Tibial artery (tissue), 4 donors: Measurements from ENCODE around the gene RIMKLB.

Experiments used
- DNase-seq, 2 donors: peaks; one replicate each; pipeline ENCODE4 v3.0.0-alpha.2; 2019
- H3K27ac ChIP-seq, 2 donors: fragments of 200-600 bp; sonication (generic) in 1 of 2; 1 replicate in 1 of 2; 2 replicates in 1 of 2; pipeline ENCODE4 v1.5.1; 2018 to 2019; ENCODE audit warnings: mild to moderate bottlenecking in 1 of 2
- H3K27me3 ChIP-seq, 2 donors: fragments of 200-600 bp; sonication (generic) in 1 of 2; one replicate each; pipeline versions ENCODE4 v1.5.1 to v1.6.0; 2016 to 2019
- H3K36me3 ChIP-seq, 3 donors: fragments of 200-600 bp; sonication (generic) in 2 of 3; one replicate each; pipeline ENCODE4 v1.5.1; 2016 to 2019; ENCODE audit warnings: mild to moderate bottlenecking in 2 of 3
- H3K4me1 ChIP-seq, 4 donors: fragments of 200-600 bp; sonication (generic) in 2 of 4; 1 replicate in 3 of 4; 2 replicates in 1 of 4; pipeline ENCODE4 v1.5.1; 2016 to 2019
- H3K4me3 ChIP-seq, 2 donors: fragments of 200-600 bp; sonication (generic) in 1 of 2; 1 replicate in 1 of 2; 2 replicates in 1 of 2; pipeline ENCODE4 v1.5.1; 2018 to 2019; ENCODE audit warnings: mild to moderate bottlenecking in 2 of 2
- H3K9me3 ChIP-seq, 3 donors: fragments of 200-600 bp; sonication (generic) in 1 of 3; one replicate each; pipeline ENCODE4 v1.5.1; 2016 to 2019
- CTCF ChIP-seq, 2 experiments: fragments of 200-600 bp in 1 of 2; fragments of 450-650 bp in 1 of 2; IDR thresholded peaks; one replicate each; pipeline ENCODE4 v1.5.1; 2017 to 2019; ENCODE audit warnings: antibody characterized with exemption in 2 of 2, mild to moderate bottlenecking in 1 of 2, moderate library complexity in 1 of 2
- intact Hi-C: fragments of 100-400 bp; cut with DNase I; formaldehyde crosslinking; loops from one replicate; pipeline ENCODE4 v1.15.0; 2023; ENCODE audit warnings: low total_unique reads

RIMKLB gene

GRCh38 chr12:8661751-8662150 is 36.0 kb upstream of the RIMKLB start:
- intact Hi-C loops, result no loop called here
- DNase-seq, result no peak
- H3K27ac ChIP-seq, result no peak overlapping the region
- peaks cover 0 to 17% (median 4%) of the 10 kb centered on the region in 4 donors for H3K4me1 ChIP-seq
- no peaks in the 10 kb centered on the region for H3K9me3 ChIP-seq
- H3K4me3 ChIP-seq, result no peak overlapping the region
- no peak for TF ChIP-seq CTCF (IDR thresholded peaks at IDR 0.05)
- no peaks in the 10 kb centered on the region for H3K27me3 ChIP-seq
- H3K36me3 ChIP-seq, result no peaks in the 10 kb centered on the region

- TF ChIP-seq CTCF (IDR thresholded peaks at IDR 0.05), result no peak
- Histone ChIP-seq H3K27me3 (no peaks in the 10 kb centered on the region), H3K36me3 (no peaks in the 10 kb centered on the region), H3K4me1 (peaks cover 0 to 17% (median 4%) of the 10 kb centered on the region in 4 donors), H3K4me3 (peak within 1 kb of the TSS in 1 of 2 donors; percentile 3), H3K27ac (peak within 1 kb of the TSS in 1 of 2 donors; percentile 2), H3K9me3 (no peaks in the 10 kb centered on the region)
- DNase-seq, result peak in 1 of 2 donors; percentile 27
- intact Hi-C loops, result no loop called here
Observed at GRCh38 chr12:8662593-8662992, 35.2 kb upstream of the RIMKLB start, which contains the start of gene MFAP5. MFAP5 (minus strand) TSS chr12:8662826; CDS start chr12:8662104, 722 bp downstream.

GRCh38 chr12:8664228-8664913 is 33.4 kb upstream of the RIMKLB start:
- Histone ChIP-seq H3K27me3 (no peaks in the 10 kb centered on the region), H3K4me1 (peaks cover 0 to 11% (median 4%) of the 10 kb centered on the region in 4 donors), H3K36me3 (no peaks in the 10 kb centered on the region), H3K9me3 (no peaks in the 10 kb centered on the region), H3K4me3 (no peak overlapping the region), H3K27ac (peak overlapping the region in 1 of 2 donors; percentile 42)
- TF ChIP-seq CTCF (IDR thresholded peaks at IDR 0.05), result no peak
- intact Hi-C loops, result no loop called here
- DNase-seq, result peak in 1 of 2 donors; percentile 62

- Histone ChIP-seq H3K27me3 (no peaks in the 10 kb centered on the region), H3K9me3 (no peaks in the 10 kb centered on the region), H3K4me3 (no peak overlapping the region), H3K36me3 (no peaks in the 10 kb centered on the region), H3K27ac (no peak overlapping the region), H3K4me1 (peaks cover 0 to 11% (median 4%) of the 10 kb centered on the region in 4 donors)
- DNase-seq, result no peak
- no peak for TF ChIP-seq CTCF (IDR thresholded peaks at IDR 0.05)
- intact Hi-C loops, result no loop called here
Observed at GRCh38 chr12:8665759-8666158, 32.0 kb upstream of the RIMKLB start.

GRCh38 chr12:8667270-8667669 is 30.5 kb upstream of the RIMKLB start:
- H3K4me1 ChIP-seq, result peaks cover 0 to 11% (median 4%) of the 10 kb centered on the region in 4 donors
- no peak for TF ChIP-seq CTCF (IDR thresholded peaks at IDR 0.05)
- H3K4me3 ChIP-seq, result no peak overlapping the region
- no peak for DNase-seq
- intact Hi-C loops, result no loop called here
- no peaks in the 10 kb centered on the region for H3K9me3 ChIP-seq
- no peak overlapping the region for H3K27ac ChIP-seq
- H3K36me3 ChIP-seq, result no peaks in the 10 kb centered on the region
- H3K27me3 ChIP-seq, result no peaks in the 10 kb centered on the region
